Left ventricle myocardium superior (tissue), 1 donor: ENCODE results near the gene PALLD. TPM values are rescaled to one million over a fixed set of nuclear protein-coding genes. Genes with fewer than 3 reads are reported as not detected.

Experiments
- ATAC-seq: fragments of 200-7000 bp; cut with Tn5 transposase; one replicate; pipeline ENCODE4 v1.9.1; 2020; ENCODE audit warnings: mild to moderate bottlenecking, moderate library complexity
- DNase-seq: peaks from one replicate; pipeline ENCODE4 v3.0.0-alpha.2; 2020
- intact Hi-C: fragments of 100-400 bp; cut with micrococcal nuclease; formaldehyde crosslinking; loops from one replicate; pipeline ENCODE4 v1.11.0; 2022
- total RNA-seq: library from RNA; stranded (reverse); fragmentation: NEBNext Ultra II Directional; extraction: Animal tissue kit (Norgen Biotek cat#: 25700); gene quantifications from one replicate; pipeline ENCODE4 v1.2.1, GENCODE V29; 2021
- donor health status: DM: no; HTN: yes; CAD: no; lungs with severe emphysema.

The PALLD gene
- total RNA-seq, 1 donor from 2014 or later: 998 TPM

DNA sequence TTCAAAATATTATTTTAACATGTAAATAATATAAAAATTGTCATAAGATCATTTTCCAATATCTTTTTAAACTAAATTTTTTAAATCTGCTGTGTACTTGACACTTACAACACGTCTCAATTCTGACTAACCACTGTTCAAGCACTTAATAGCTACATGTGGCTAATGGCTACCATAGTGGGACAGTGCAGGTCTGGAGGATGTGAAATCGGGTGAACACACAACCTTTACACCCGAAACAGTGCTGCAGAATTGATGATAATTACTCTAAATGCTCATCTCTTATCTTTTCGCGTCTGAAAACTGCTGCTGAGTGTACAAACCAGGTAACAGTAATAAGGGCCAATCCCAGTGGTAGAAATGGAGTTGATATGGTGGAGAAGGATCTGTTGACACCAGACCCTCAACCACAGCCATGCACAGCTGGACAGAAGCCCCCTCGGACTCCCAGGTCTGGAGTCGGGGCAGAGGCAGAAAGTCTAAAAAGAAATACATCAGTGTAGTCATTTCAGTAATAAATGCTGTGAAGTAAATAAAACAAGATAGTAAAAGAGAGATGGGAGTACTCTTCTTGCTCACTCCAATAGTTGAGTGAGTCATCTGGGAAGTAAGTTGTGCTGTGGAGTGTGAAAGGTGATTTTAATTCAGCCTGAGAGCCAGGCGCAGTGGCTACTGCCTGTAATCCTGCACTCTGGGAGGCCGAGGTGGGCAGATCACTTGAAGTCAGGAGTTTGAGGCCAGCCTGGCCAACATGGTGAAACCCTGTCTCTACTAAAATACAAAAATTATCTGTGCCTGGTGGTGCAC is 363.2 kb downstream of the PALLD start:
- no peak for ATAC-seq
- intact Hi-C loops: no loop called here
- no peak for DNase-seq

GRCh38 chr4:168860827-168861226 is 364.0 kb downstream of the PALLD start:
- no peak for ATAC-seq
- intact Hi-C loops: no loop called here

DNA sequence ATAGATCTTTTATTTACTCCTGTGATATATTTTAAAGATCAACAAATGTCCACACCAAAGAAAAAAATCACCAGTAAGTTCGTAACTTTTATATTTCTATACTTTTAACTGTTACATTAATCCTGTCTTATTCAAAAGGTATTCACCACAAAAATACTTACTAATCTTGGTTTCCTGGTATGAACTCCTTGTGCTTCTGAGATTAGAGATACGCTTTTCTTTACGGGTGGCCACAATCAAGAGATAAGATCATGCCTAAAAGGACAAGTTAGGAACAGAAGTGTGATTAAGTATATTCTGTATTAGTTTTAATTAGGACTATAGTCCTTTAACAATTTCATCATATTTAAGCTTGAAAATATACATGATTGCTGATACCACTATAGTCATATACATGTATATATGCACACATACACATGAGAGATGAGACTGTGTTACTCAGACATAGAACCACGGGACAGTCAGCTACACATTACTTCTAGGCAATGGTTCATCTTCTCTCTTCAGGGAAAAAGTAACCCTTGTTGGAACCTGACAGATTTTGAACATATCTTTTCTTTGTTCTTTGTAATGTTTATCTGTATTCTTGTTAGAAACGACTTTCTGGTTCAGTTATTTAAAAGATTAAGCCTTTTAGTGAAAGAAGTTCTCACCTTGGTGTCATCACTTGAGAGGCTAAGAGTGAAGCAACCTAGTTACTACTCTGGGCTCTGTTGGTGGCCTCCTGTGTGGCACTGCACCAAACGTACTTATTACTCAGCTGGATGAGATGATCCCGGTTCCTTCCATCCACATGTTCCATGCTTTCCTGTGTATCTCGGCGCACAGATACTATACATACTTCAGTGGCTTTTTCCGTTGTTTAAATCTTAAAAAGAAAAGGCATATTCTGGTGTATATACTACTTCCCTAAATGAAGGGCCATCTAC is 367.1 kb downstream of the PALLD start:
- intact Hi-C loops: no loop called here
- ATAC-seq (no peak), DNase-seq (no peak)

More at GRCh38 chr4:168860827-168861226, 364.0 kb downstream of the PALLD start:
- no peak for DNase-seq

DNA sequence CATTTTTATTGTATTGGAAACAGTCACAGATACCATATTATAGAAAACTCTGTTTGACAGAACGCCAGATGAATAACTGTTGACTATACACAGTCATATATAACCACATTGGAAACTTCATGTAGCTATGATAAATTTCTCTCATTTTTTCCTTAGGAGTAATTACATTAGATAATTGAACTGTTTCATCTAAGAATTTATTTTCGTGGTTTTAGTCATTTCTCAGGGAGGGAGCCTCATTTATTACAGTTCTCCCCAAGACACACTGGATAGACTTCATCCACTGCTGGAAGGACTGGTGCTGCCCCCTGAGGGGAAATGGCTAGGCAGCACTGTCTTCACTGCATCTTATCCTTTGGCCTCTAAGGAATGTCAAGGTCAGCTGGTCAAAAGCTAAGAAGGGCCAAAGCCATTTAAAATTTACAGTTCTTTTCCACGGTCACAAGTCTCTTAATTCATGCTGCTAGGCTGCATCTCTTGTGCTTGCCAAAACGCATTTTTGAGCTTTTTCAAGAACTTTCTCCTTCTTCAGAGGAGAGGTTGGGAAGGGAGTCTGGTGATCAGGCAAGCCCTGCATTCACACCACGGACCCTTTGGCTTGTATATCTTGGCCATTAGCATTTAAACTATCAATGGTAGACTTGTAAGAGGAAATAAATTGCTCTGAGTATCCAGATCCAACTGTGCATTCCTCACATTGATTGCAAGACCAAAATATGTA is 368.1 kb downstream of the PALLD start:
- ATAC-seq: peak; percentile 20
- DNase-seq: no peak
- intact Hi-C loops: no loop called here

GRCh38 chr4:168865854-168866253 is 369.0 kb downstream of the PALLD start:
- DNase-seq (no peak), ATAC-seq (no peak)
- intact Hi-C loops: no loop called here

GRCh38 chr4:168866635-168867034 is 369.8 kb downstream of the PALLD start:
- ATAC-seq (no peak), DNase-seq (no peak)
- intact Hi-C loops: no loop called here

- ATAC-seq: no peak
- intact Hi-C loops: no loop called here
- DNase-seq: no peak
Measured at GRCh38 chr4:168867128-168867527, 370.3 kb downstream of the PALLD start.

GRCh38 chr4:168868044-168868781 is 371.4 kb downstream of the PALLD start:
- intact Hi-C loops: no loop called here
- ATAC-seq (peak; percentile 23), DNase-seq (no peak)

GRCh38 chr4:168868802-168869201 is 371.9 kb downstream of the PALLD start:
- DNase-seq (no peak), ATAC-seq (peak; percentile 63)
- intact Hi-C loops: no loop called here

DNA sequence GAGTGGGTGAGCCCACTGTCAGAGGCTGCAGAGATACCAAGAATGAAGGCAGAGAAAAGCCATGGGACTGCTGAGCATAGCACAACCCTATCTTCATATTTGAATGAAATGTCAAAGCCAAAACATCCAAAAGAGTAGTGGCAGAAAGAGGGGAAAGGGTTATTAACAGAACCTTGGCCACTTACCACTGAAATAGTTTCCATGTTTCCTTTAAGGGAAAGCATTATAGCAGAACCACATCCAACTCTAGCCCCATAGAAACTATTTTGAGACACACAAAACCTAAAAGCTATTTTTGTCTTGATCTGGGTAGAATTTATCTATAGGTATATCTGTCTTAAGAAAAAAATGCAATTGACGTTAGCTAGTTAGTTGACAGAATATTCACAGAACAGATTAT is 373.2 kb downstream of the PALLD start:
- intact Hi-C loops: no loop called here
- peak; percentile 18 for ATAC-seq
- no peak for DNase-seq

DNA sequence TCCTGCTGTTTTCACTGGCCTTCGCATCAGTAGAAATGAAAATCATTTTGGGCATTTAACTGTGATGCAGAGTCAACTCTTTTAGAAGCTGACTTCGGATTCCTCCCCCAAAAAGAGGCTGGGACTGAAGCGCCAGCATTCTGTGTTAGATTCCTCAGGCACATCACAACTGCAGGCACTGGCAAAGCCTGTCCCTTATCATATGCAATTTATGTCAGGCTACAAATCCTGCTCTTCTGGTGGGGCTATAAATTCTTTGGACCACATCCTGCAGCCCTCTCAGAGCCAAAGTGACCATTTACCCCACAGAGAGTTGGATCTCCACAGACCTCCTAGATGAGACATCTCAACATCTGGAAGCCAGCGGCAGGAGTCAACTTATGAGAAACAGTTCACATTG is 374.8 kb downstream of the PALLD start:
- intact Hi-C loops: no loop called here

DNA sequence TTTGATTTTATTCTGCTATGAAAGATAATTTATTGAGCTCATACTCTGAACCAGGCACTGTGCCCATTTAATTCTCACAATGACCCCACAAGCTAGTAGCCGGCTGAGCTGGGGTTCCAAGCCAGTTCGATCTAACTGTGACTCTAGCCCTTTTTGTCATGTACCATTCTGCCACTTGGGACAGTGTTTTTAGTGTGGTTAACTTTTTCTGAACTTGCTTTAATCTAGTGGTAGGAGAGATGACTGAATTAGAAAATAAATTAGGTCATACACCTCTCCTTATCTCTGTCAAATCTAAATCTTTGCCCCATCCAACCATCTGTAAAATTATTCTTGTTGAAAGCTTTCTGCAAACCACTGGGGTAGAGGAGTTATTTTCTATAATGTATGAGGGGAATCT is 377.2 kb downstream of the PALLD start:
- DNase-seq (no peak), ATAC-seq (no peak)
- intact Hi-C loops: no loop called here

More for the DNA sequence above, 374.8 kb downstream of the PALLD start:
- DNase-seq (no peak), ATAC-seq (no peak)

GRCh38 chr4:168876106-168876505 is 379.3 kb downstream of the PALLD start:
- peak; percentile 2 for ATAC-seq
- intact Hi-C loops: no loop called here
- no peak for DNase-seq

DNA sequence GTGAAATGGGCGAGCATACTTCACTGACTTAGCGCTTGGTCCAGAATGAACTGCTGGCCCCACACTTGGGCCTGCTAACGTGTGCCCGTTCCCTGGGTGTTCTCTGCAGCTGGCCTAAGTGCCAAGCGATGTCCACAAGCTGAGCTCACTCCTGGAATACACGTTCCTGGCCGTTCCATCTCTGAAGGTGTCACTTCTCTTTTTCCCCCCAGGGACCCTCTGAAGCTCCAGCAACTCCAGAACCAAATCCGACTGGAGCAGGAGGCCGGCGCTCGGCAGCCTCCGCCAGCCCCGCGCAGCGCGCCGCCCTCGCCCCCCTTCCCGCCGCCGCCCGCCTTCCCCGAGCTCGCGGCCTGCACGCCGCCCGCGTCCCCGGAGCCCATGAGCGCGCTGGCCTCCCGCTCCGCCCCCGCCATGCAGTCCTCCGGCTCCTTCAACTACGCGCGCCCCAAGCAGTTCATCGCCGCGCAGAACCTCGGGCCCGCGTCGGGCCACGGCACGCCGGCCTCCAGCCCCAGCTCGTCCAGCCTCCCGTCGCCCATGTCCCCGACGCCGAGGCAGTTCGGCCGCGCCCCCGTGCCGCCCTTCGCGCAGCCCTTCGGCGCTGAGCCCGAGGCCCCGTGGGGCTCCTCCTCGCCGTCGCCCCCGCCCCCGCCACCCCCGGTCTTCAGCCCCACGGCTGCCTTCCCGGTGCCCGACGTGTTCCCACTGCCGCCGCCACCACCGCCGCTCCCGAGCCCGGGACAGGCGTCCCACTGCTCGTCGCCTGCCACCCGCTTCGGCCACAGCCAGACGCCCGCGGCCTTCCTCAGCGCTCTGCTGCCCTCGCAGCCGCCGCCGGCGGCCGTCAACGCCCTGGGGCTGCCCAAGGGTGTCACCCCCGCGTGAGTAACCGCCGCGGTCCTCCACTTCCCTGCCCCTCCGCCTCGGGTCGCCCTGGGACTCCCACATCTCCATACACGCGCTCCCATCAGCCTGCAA is 380.9 kb downstream of the PALLD start:
- peak; percentile 77 for DNase-seq
- intact Hi-C loops: no loop called here
- ATAC-seq: peak; percentile 77

DNA sequence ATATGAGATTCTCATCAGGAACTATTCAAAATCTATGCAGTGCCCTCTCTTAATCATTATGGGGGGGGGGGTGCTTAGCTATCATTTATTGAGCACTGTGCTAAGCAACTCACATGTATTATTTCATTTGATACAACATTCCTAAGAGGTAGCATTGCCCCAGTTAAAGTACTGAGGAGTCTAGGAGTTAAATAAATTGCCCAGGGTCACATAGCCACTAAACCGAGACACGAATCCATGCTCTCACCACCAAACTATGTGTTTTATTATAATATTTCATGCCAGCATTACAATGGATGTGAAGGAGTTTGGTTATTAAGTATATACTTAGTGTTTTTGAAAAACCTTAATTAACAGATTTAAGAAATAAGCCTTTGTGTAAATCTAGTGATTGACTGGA is 381.8 kb downstream of the PALLD start:
- DNase-seq (no peak), ATAC-seq (no peak)
- intact Hi-C loops: no loop called here

DNA sequence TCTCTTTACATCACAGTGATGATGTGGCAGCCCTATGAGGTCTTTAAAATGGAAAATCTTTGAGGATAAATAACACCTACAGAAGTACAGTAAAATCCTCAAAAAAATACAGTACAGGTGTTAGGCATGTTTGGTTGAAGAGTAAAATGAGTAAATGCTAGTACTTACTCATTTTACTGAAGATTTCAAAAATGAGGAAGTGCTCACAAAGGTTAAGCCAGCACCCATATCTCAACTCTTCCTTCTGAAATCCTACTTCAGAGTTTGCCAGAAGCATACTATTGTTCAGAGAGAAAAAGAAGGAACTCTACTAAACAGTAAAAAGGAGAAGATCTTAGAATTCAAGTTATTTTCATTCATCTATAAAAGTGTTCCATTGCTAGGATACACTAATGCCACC is 382.3 kb downstream of the PALLD start:
- no peak for DNase-seq
- intact Hi-C loops: no loop called here
- ATAC-seq: no peak

- no peak for ATAC-seq
- intact Hi-C loops: no loop called here
- no peak for DNase-seq
Measured at GRCh38 chr4:168880072-168880675, 383.3 kb downstream of the PALLD start.
